Glutamatergic neuron (in vitro differentiated cells): ENCODE results near the gene GSC2. TPM values are rescaled to one million over a fixed set of nuclear protein-coding genes. Genes with fewer than 3 reads are reported as not detected.
"Not testable (repeated sequence)": the region's sequence is repeated elsewhere in the genome, so short reads cannot be mapped to it uniquely, and the experiment has no call there.

Experiments
- DNase-seq: peaks from one replicate; pipeline ENCODE4 v3.0.0; 2022
- H3K27ac Mint-ChIP-seq: one replicate; pipeline ENCODE4 v1.8.0; 2020; ENCODE audit warnings: mild to moderate bottlenecking, mixed read lengths, inconsistent platforms; ENCODE audit not compliant: unreplicated experiment
- H3K27me3 Mint-ChIP-seq: one replicate; pipeline ENCODE4 v1.8.0; 2020; ENCODE audit warnings: mild to moderate bottlenecking, moderate library complexity, mixed read lengths, inconsistent platforms; ENCODE audit not compliant: unreplicated experiment
- H3K36me3 Mint-ChIP-seq: one replicate; pipeline ENCODE4 v1.8.0; 2020; ENCODE audit warnings: mild to moderate bottlenecking, mixed read lengths, inconsistent platforms; ENCODE audit not compliant: unreplicated experiment
- H3K4me1 Mint-ChIP-seq: one replicate; pipeline ENCODE4 v1.8.0; 2020; ENCODE audit warnings: mild to moderate bottlenecking, low read depth, mixed read lengths, inconsistent platforms; ENCODE audit not compliant: unreplicated experiment
- H3K4me3 Mint-ChIP-seq: one replicate; pipeline ENCODE4 v1.8.0; 2020; ENCODE audit warnings: mild to moderate bottlenecking, mixed read lengths, inconsistent platforms; ENCODE audit not compliant: unreplicated experiment
- H3K9me3 Mint-ChIP-seq: one replicate; pipeline ENCODE4 v1.8.0; 2020; ENCODE audit warnings: mild to moderate bottlenecking, moderate library complexity, mixed read lengths, inconsistent platforms; ENCODE audit not compliant: unreplicated experiment
- CTCF ChIP-seq: fragments of 200-600 bp; sonication (generic); IDR thresholded peaks from one replicate; pipeline ENCODE4 v1.5.0; 2021; ENCODE audit not compliant: partially characterized antibody, unreplicated experiment
- total RNA-seq: library from RNA; stranded (reverse); fragmentation: NEBNext Ultra II Directional; extraction: Animal tissue kit (Norgen Biotek cat#: 25700); gene quantifications from one replicate; pipeline ENCODE4 v1.2.1, GENCODE V29; 2021; ENCODE audit not compliant: unreplicated experiment

The GSC2 gene
- total RNA-seq, 1 donor from 2014 or later: not detected

- H3K4me3 Mint-ChIP-seq: no peak overlapping the region
- H3K9me3 Mint-ChIP-seq: peaks cover 17% of the 10 kb centered on the region
- TF ChIP-seq CTCF: no peak
- peaks cover 6% of the 10 kb centered on the region for H3K4me1 Mint-ChIP-seq
- H3K36me3 Mint-ChIP-seq: no peaks in the 10 kb centered on the region
- no peak overlapping the region for H3K27ac Mint-ChIP-seq
- no peak for DNase-seq
- H3K27me3 Mint-ChIP-seq: peaks cover 29% of the 10 kb centered on the region
These were observed 17.2 kb upstream of the GSC2 start for GRCh38 chr22:19167106-19167869.

GRCh38 chr22:19166421-19166820 lies 16.3 kb upstream of the GSC2 start:
- no peaks in the 10 kb centered on the region for H3K36me3 Mint-ChIP-seq
- no peak overlapping the region for H3K27ac Mint-ChIP-seq
- no peak for TF ChIP-seq CTCF
- H3K4me3 Mint-ChIP-seq: no peak overlapping the region
- DNase-seq: no peak
- H3K27me3 Mint-ChIP-seq: peaks cover 27% of the 10 kb centered on the region
- peaks cover 3% of the 10 kb centered on the region for H3K4me1 Mint-ChIP-seq
- peaks cover 17% of the 10 kb centered on the region for H3K9me3 Mint-ChIP-seq

- no peak for DNase-seq
- H3K9me3 Mint-ChIP-seq: peaks cover 10% of the 10 kb centered on the region
- H3K27me3 Mint-ChIP-seq: peaks cover 18% of the 10 kb centered on the region
- no peaks in the 10 kb centered on the region for H3K36me3 Mint-ChIP-seq
- no peak overlapping the region for H3K4me3 Mint-ChIP-seq
- no peak for TF ChIP-seq CTCF
- H3K27ac Mint-ChIP-seq: no peak overlapping the region
- H3K4me1 Mint-ChIP-seq: no peaks in the 10 kb centered on the region
These were observed 14.3 kb upstream of the GSC2 start for GRCh38 chr22:19164425-19164824.

GRCh38 chr22:19158649-19159048 lies 8.6 kb upstream of the GSC2 start:
- H3K9me3 Mint-ChIP-seq, H3K36me3 Mint-ChIP-seq, DNase-seq, H3K4me3 Mint-ChIP-seq, H3K27me3 Mint-ChIP-seq, H3K4me1 Mint-ChIP-seq, H3K27ac Mint-ChIP-seq: not testable (repeated sequence)

- H3K27ac Mint-ChIP-seq, DNase-seq, H3K4me1 Mint-ChIP-seq, H3K36me3 Mint-ChIP-seq, H3K4me3 Mint-ChIP-seq, H3K9me3 Mint-ChIP-seq: not testable (repeated sequence)
- peaks cover 13% of the 10 kb centered on the region for H3K27me3 Mint-ChIP-seq
These were observed 6.0 kb upstream of the GSC2 start for GRCh38 chr22:19156109-19156508.
